Duodenal mucosa (tissue), 2 donors: ENCODE data around the gene TNFSF8.

Source experiments
- H3K27ac ChIP-seq: one replicate; pipeline ENCODE4 v1.7.0; 2013; ENCODE audit warnings: low read depth, low read length
- H3K27me3 ChIP-seq, 2 donors: one replicate each; pipeline ENCODE4 v1.7.0; 2013; ENCODE audit warnings: low read length in 2 of 2, control low read depth in 1 of 2; ENCODE audit not compliant: insufficient read depth in 2 of 2, control insufficient read depth in 1 of 2
- H3K36me3 ChIP-seq, 2 donors: one replicate each; pipeline ENCODE4 v1.7.0; 2013; ENCODE audit warnings: low read length in 2 of 2, control low read depth in 1 of 2; ENCODE audit not compliant: insufficient read depth in 2 of 2, control insufficient read depth in 1 of 2
- H3K4me1 ChIP-seq, 2 donors: one replicate each; pipeline ENCODE4 v1.7.0; 2013; ENCODE audit warnings: low read length in 2 of 2, control low read depth in 1 of 2; ENCODE audit not compliant: insufficient read depth in 2 of 2, control insufficient read depth in 1 of 2
- H3K4me3 ChIP-seq, 2 donors: one replicate each; pipeline ENCODE4 v1.7.0; 2013; ENCODE audit warnings: low read length in 2 of 2, low read depth in 1 of 2
- H3K9ac ChIP-seq, 2 donors: one replicate each; pipeline ENCODE4 v1.7.0; 2013; ENCODE audit warnings: low read length in 2 of 2, low read depth in 1 of 2
- H3K9me3 ChIP-seq, 2 donors: one replicate each; pipeline ENCODE4 v1.7.0; 2013; ENCODE audit warnings: low read length in 2 of 2, control low read depth in 1 of 2; ENCODE audit not compliant: control insufficient read depth in 1 of 2

The TNFSF8 gene, protein sequence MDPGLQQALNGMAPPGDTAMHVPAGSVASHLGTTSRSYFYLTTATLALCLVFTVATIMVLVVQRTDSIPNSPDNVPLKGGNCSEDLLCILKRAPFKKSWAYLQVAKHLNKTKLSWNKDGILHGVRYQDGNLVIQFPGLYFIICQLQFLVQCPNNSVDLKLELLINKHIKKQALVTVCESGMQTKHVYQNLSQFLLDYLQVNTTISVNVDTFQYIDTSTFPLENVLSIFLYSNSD

DNA sequence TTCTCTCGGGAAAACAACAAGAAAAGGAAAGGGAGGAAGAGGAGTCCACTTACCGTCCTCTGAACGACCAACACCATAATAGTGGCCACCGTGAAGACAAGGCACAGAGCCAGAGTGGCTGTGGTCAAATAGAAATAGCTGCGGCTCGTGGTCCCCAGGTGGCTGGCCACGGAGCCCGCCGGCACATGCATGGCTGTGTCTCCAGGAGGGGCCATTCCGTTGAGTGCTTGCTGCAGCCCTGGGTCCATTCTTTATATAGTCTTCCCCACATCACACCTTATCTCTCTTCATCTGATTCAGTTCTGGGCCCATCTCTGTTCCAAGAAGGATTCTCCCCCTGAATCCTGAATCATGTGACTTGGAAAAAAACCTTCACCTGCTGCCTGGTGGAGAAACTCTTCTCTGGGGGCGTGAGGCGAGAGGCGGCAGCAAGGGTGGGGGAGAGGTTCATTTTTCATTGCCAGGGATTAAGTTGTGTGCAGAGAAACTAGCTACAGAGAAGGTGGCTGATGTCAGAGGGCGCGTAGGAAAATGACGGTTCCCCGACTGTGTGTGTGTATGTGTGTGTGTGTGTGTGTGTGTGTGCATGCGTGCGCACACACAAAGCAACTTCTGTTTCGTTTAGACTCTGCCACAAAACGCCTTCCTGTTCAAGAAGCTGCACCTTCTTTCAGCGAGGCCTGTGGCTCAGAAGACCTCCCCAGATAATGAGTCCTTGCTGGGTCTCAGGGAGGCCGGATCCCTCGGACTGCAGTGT, at the start of gene TNFSF8:
TNFSF8 (minus strand) TSS at position 536 of the 757 bp plus-strand sequence; CDS start at position 248, 288 bp downstream.
- peaks cover 0 to 2% of the 10 kb centered on the region in 2 donors for H3K27me3 ChIP-seq
- peak within 1 kb of the TSS in 1 of 2 donors; percentile 60 for H3K9ac ChIP-seq
- H3K36me3 ChIP-seq: no peaks in the 10 kb centered on the region
- peaks cover 0 to 7% of the 10 kb centered on the region in 2 donors for H3K4me1 ChIP-seq
- H3K9me3 ChIP-seq: no peaks in the 10 kb centered on the region
- H3K27ac ChIP-seq: no peak within 1 kb of the TSS
- H3K4me3 ChIP-seq: peak within 1 kb of the TSS; percentile 55 to 60

DNA sequence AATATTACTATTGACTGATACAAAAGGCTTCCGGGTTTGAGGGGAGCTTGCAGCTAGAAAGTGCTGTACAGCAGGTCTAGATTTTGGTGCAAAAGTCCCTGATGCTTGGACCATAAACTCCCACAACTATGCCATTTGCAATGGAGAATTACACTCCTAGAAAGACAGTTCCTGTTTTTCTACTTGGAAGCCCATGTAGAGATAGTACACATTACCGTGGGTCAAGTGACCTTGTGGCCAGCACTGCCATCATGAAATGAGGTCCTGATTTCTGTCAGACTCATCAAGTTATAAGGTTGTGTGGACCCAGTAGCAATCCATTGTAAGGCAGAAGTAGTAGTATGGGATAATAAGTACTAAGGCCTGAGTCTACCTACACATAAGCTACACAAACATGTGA, 42.8 kb upstream of the TNFSF8 start:
- H3K27me3 ChIP-seq: no peaks in the 10 kb centered on the region
- no peak overlapping the region for H3K27ac ChIP-seq
- H3K9me3 ChIP-seq: no peaks in the 10 kb centered on the region
- no peak overlapping the region for H3K4me3 ChIP-seq
- H3K36me3 ChIP-seq: no peaks in the 10 kb centered on the region
- no peak overlapping the region for H3K9ac ChIP-seq
- H3K4me1 ChIP-seq: no peaks in the 10 kb centered on the region

DNA sequence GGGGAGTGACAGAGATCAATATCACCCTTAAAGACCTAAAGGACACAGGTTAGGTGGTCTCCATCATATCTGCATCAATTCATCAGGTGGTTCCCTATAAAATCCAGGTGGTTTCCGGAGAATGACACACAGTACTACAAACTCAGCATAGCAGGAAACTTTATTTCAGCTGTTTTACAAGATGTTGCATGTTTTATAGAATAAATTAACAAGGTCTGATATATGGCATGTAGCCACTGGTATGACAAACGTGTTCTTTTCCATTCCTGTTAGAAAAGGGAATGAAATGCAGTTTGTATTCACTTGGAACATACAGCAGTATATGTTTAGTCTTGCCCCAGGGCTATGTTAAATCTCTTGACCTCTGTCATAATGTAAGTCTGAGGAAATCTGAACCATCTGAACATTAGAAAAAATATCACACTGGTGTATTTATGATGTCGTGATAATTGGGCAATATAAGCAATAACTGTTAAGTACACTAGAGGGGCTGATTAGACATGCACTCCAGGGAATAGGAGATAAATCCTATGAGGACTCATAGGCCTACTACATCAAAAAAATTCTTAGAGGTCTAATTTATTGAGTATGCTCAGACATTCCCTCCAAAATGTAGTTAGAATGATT, 42.2 kb upstream of the TNFSF8 start:
- no peak overlapping the region for H3K9ac ChIP-seq

DNA sequence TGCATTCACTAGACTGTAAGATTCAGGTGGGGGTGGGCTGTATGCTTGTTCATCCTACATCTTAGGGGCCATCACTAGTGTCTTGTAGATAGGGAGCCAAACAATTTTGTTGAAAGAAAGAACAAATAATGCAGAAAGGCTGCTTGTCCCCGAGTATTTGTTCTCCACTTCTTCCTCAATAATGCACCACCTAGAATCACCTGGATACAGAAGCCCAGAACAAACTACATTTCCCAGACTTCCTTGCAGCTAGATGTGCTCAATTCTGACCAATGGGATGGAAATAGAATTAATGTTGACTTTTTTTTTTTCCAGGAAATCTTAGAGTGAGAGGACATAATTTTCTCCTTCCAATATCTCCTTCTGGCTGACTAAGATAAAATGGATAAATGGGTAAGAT, 38.9 kb upstream of the TNFSF8 start:
- H3K4me1 ChIP-seq: no peaks in the 10 kb centered on the region
- no peaks in the 10 kb centered on the region for H3K9me3 ChIP-seq
- no peak overlapping the region for H3K27ac ChIP-seq

More for the DNA sequence above, 42.2 kb upstream of the TNFSF8 start:
- Histone ChIP-seq H3K36me3 (no peaks in the 10 kb centered on the region), H3K27ac (no peak overlapping the region), H3K4me3 (no peak overlapping the region), H3K4me1 (no peaks in the 10 kb centered on the region), H3K9me3 (no peaks in the 10 kb centered on the region), H3K27me3 (no peaks in the 10 kb centered on the region)

DNA sequence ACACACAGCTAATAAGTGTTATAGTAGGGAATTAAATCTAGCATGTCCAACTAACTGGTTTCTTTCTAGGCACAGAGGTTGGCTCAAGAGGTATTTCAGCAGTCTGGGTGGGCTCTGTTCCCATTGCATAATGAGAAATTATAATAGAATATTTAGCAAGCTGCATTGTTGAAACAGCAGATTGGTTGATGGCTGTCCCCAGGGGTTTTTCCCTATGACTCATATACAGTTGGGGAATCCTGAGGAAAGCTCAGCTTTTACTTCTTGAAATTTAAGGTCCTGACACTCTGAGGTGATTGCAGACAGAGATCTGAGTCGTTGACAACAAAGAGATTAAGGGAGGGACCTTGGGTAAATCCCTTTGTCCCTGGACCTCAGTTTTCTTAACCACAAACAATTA, 38.3 kb upstream of the TNFSF8 start:
- H3K4me3 ChIP-seq: no peak overlapping the region
- no peaks in the 10 kb centered on the region for H3K27me3 ChIP-seq
- no peak overlapping the region for H3K27ac ChIP-seq
- H3K36me3 ChIP-seq: no peaks in the 10 kb centered on the region
- no peak overlapping the region for H3K9ac ChIP-seq
- no peaks in the 10 kb centered on the region for H3K9me3 ChIP-seq
- no peaks in the 10 kb centered on the region for H3K4me1 ChIP-seq

More for the DNA sequence above, 38.9 kb upstream of the TNFSF8 start:
- H3K4me3 ChIP-seq: no peak overlapping the region
- H3K27me3 ChIP-seq: no peaks in the 10 kb centered on the region
- H3K9ac ChIP-seq: no peak overlapping the region
- H3K36me3 ChIP-seq: no peaks in the 10 kb centered on the region

DNA sequence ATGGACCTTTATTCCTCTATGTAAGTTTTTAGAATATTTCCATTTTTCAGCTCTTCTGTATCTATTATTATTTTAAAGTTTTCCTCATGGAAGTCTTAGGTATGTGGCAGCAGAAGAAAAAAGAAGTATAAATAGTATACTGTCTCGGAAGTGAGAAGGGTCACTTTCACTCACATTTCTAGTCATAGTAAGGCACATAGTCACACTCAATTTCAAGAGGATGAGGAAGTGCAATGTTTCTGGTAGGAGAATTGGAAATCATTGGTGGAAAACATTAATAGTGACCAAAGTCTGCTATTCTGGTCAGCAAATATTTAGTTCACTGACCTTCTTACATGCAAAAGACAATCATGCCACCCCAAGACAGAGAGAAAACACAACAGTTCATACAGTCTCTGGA, 35.2 kb upstream of the TNFSF8 start:
- no peaks in the 10 kb centered on the region for H3K27me3 ChIP-seq
- no peak overlapping the region for H3K27ac ChIP-seq
- H3K36me3 ChIP-seq: no peaks in the 10 kb centered on the region
- H3K9me3 ChIP-seq: peaks cover 0 to 6% of the 10 kb centered on the region in 2 donors
- H3K9ac ChIP-seq: no peak overlapping the region
- no peaks in the 10 kb centered on the region for H3K4me1 ChIP-seq
- no peak overlapping the region for H3K4me3 ChIP-seq

DNA sequence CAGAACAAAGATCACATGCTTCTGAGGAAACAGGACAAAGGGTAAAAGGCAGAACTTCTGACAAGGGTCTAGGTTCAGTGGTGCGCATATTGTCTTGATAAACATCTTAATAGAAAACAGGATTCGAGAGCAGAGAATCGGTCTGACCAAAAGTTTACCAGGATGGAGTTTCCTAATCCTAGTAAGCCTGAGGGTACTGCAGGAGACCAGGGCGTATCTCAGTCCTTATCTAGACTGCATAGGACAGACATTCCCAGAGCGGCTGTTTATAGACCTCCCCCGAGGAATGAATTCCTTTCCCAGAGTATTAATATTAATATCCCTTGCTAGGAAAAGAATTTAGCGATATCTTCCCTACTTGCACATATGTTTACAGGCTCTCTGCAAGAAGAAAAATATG, 32.4 kb upstream of the TNFSF8 start:
- H3K36me3 ChIP-seq: no peaks in the 10 kb centered on the region
- no peak overlapping the region for H3K9ac ChIP-seq
- no peaks in the 10 kb centered on the region for H3K27me3 ChIP-seq
- H3K9me3 ChIP-seq: peaks cover 0 to 12% of the 10 kb centered on the region in 2 donors
- no peaks in the 10 kb centered on the region for H3K4me1 ChIP-seq
- no peak overlapping the region for H3K27ac ChIP-seq
- H3K4me3 ChIP-seq: no peak overlapping the region

DNA sequence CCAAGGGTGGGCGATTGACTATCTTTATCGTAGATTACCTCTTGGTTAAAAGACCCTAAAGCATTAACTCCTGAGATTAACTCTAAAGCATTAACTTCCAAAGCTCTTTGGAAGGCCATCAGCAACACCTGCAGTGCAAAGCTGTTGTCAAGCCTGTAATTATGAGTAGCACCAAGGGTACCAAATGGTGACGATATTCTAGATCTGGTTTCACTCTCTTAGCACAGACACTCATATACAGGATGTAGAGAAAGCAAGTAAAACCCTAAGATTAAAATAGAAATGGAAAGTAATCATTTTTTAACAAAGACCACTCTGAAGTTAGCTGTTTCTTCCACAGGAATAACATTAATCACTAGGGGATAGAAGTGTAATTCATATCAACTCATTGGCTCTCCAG, 29.9 kb upstream of the TNFSF8 start:
- H3K9me3 ChIP-seq: peaks cover 0 to 12% of the 10 kb centered on the region in 2 donors
- H3K27ac ChIP-seq: no peak overlapping the region
- no peak overlapping the region for H3K9ac ChIP-seq
- H3K27me3 ChIP-seq: no peaks in the 10 kb centered on the region
- no peaks in the 10 kb centered on the region for H3K4me1 ChIP-seq
- no peak overlapping the region for H3K4me3 ChIP-seq
- no peaks in the 10 kb centered on the region for H3K36me3 ChIP-seq

DNA sequence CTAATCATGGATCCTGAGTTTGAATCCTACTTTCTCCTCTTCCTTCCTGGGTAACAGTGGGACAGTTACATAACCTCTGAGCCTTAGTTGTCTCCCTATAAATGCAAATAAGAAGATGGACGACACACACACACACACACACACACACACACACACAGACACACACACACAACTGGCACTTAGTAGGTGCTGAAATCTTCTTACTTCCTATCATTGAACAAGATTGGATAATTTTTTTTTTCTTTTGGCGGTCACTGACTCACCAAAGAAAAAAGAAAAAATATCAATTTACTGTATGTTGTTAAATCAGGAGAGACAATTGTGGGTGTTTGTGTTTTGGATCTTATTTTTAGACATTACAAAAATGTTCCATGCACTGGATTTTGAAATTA, 28.4 kb upstream of the TNFSF8 start:
- H3K4me3 ChIP-seq: no peak overlapping the region

More for the DNA sequence above, 28.4 kb upstream of the TNFSF8 start:
- Histone ChIP-seq H3K36me3 (no peaks in the 10 kb centered on the region), H3K9ac (no peak overlapping the region), H3K27ac (no peak overlapping the region), H3K27me3 (no peaks in the 10 kb centered on the region), H3K9me3 (peaks cover 0 to 12% of the 10 kb centered on the region in 2 donors), H3K4me1 (no peaks in the 10 kb centered on the region)
